Keratinocyte (primary cell): ENCODE results near the gene XK. TPM values are rescaled to one million over a fixed set of nuclear protein-coding genes. Genes with fewer than 3 reads are reported as not detected.

Experiments used
- DNase-seq: peaks from one replicate; pipeline ENCODE4 v3.0.0-alpha.2; 2011; ENCODE audit warnings: low read depth, missing footprints, low spot score
- FAIRE-seq: peaks from 2 replicates; lab custom pipeline; 2011; peaks lifted over from hg19 to GRCh38; lab: Jason Lieb, UNC
- H2AFZ ChIP-seq: 2 replicates; pipeline ENCODE4 v1.6.0; 2012; ENCODE audit warnings: low read length, control low read depth, inconsistent platforms; ENCODE audit not compliant: control insufficient read depth
- H3K27ac ChIP-seq: 2 replicates; pipeline ENCODE4 v1.5.1; 2011; ENCODE audit warnings: low read length; ENCODE audit not compliant: control insufficient read depth, insufficient read depth
- H3K27me3 ChIP-seq: 3 replicates; pipeline ENCODE4 v1.6.0; 2011; ENCODE audit warnings: low read length; ENCODE audit not compliant: control insufficient read depth, insufficient read depth; ENCODE audit errors: extremely low read depth
- H3K36me3 ChIP-seq, 2 experiments: 2 replicates in 1 of 2; 3 replicates in 1 of 2; pipeline ENCODE4 v1.5.1; 2011; ENCODE audit warnings: low read length in 2 of 2, mild to moderate bottlenecking in 1 of 2; ENCODE audit not compliant: control insufficient read depth in 2 of 2, insufficient read depth in 2 of 2; ENCODE audit errors: extremely low read depth in 1 of 2
- H3K4me1 ChIP-seq: 3 replicates; pipeline ENCODE4 v1.5.1; 2011; ENCODE audit warnings: low read length; ENCODE audit not compliant: control insufficient read depth, insufficient read depth; ENCODE audit errors: extremely low read depth
- H3K4me2 ChIP-seq: 3 replicates; pipeline ENCODE4 v1.6.0; 2011; ENCODE audit warnings: low read depth, low read length; ENCODE audit not compliant: control insufficient read depth, insufficient read depth; ENCODE audit errors: extremely low read depth
- H3K4me3 ChIP-seq, 3 experiments: fragments of 200-600 bp in 1 of 3; sonication (generic) in 1 of 3; 2 replicates in 2 of 3; 3 replicates in 1 of 3; pipeline ENCODE4 v1.5.1; 2011 to 2016; ENCODE audit warnings: low read length in 3 of 3, mild to moderate bottlenecking in 3 of 3, control low read depth in 2 of 3, inconsistent platforms in 1 of 3, low read depth in 1 of 3, mixed read lengths in 1 of 3, mixed run types in 1 of 3, moderate library complexity in 1 of 3; ENCODE audit not compliant: control insufficient read depth in 2 of 3, insufficient read depth in 2 of 3; ENCODE audit errors: extremely low read depth in 1 of 3
- H3K79me2 ChIP-seq: 2 replicates; pipeline ENCODE4 v1.6.0; 2012; ENCODE audit warnings: low read length; ENCODE audit not compliant: control insufficient read depth, insufficient read depth
- H3K9ac ChIP-seq: 3 replicates; pipeline ENCODE4 v1.6.0; 2011; ENCODE audit warnings: low read length; ENCODE audit not compliant: control insufficient read depth, insufficient read depth; ENCODE audit errors: extremely low read depth
- H3K9me1 ChIP-seq: 3 replicates; pipeline ENCODE4 v1.6.0; 2011; ENCODE audit warnings: low read length; ENCODE audit not compliant: control insufficient read depth, insufficient read depth; ENCODE audit errors: extremely low read depth
- H3K9me3 ChIP-seq: 2 replicates; pipeline ENCODE4 v1.5.1; 2012; ENCODE audit warnings: low read depth, low read length; ENCODE audit not compliant: control insufficient read depth
- H4K20me1 ChIP-seq: 3 replicates; pipeline ENCODE4 v1.6.0; 2011; ENCODE audit warnings: low read length; ENCODE audit not compliant: control insufficient read depth, insufficient read depth; ENCODE audit errors: extremely low read depth
- EZH2 ChIP-seq: IDR thresholded peaks from one replicate; pipeline ENCODE4 v1.6.1; 2012; ENCODE audit warnings: inconsistent platforms, mild to moderate bottlenecking, low read length, moderate library complexity
- dilution Hi-C: fragments of 300-500 bp; cut with MboI; formaldehyde crosslinking; loops from one replicate; pipeline ENCODE4 v1.7.0; 2020; ENCODE audit warnings: low sequenced_read_pairs; ENCODE audit not compliant: extremely low pct_ligation_motif_present
- polyA plus RNA-seq, 5 experiments: library from polyadenylated mRNA; depleted of rRNA in 3 of 5; stranded (reverse) in 3 of 5; stranded (forward) in 1 of 5; unstranded in 1 of 5; fragments of >200 nt; gene quantifications; 1 replicate in 1 of 5; 2 replicates in 3 of 5; 3 replicates in 1 of 5; pipeline versions ENCODE4 v1.2.1 to v1.2.3, GENCODE V29; 2011 to 2012; ENCODE audit warnings: missing spikeins in 2 of 5, low read depth in 1 of 5, low replicate concordance in 1 of 5
- TF ChIP-seq, protein P1 (sequence below), 3 experiments: IDR thresholded peaks in 1 of 3; conservative IDR thresholded peaks in 1 of 3; optimal IDR thresholded peaks in 1 of 3; 2 replicates in 2 of 3; 3 replicates in 1 of 3; pipeline versions ENCODE3 to v1.5.1; 2011; ENCODE audit warnings: low read length in 3 of 3, mild to moderate bottlenecking in 3 of 3, moderate library complexity in 2 of 3, control low read depth in 1 of 3, inconsistent platforms in 1 of 3; ENCODE audit not compliant: insufficient read depth in 2 of 3; ENCODE audit errors: extremely low read depth in 1 of 3

The XK gene
- polyA plus RNA-seq, 1 donor (not counting 4 experiments of a cell fraction or from before 2014, with no cell fraction given): 0.17 TPM

DNA sequence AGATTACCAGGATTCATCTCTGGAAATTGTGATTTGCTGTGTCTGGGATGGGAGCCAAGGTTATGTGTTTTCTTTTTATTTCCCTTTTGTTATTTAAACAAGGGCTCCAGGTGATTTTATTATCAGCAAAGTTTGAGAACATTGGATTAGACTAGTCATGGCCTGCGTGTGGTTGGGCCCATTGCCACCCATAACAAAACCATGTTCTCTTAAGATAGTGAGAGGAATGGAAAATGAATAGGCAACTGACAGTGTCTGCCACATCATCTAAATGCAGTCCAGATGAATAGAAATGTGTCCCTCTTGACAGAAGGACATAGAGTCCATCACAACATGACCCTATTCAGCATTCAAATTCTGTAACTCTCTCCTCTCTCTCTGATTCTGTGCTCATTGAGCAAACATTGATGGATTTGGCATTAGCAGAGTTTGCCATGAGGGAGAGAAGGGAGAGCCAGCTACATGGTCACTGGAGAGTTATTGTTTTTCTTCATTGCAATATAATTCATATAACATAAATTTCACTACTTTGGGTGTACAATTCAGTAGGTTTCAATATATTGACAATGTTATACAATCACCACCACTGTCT, 11.7 kb downstream of the XK start:
- no peaks in the 10 kb centered on the region for H4K20me1 ChIP-seq
- FAIRE-seq: peak; percentile 57

DNA sequence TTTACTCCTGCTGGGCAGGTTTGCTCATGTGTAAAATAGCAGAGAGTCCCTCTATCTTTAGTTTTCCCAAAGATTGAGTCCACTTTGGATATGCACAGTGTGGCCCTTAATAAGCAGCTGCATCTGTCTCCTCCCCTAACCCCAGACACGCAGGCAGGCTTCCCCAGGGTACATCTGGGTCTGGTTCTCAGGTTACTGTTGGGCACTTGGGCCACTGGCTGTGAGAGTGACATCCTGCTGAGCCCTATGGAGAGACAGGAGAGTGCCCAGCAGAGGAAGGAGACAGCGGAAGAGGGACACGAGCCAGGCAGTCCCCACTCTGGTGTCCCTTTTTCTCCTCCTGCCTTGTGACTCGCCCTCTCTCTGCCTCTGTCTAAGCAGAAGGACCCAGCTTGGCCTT, 16.0 kb downstream of the XK start:
- no peak for TF ChIP-seq EZH2
- TF ChIP-seq, protein P1, sequence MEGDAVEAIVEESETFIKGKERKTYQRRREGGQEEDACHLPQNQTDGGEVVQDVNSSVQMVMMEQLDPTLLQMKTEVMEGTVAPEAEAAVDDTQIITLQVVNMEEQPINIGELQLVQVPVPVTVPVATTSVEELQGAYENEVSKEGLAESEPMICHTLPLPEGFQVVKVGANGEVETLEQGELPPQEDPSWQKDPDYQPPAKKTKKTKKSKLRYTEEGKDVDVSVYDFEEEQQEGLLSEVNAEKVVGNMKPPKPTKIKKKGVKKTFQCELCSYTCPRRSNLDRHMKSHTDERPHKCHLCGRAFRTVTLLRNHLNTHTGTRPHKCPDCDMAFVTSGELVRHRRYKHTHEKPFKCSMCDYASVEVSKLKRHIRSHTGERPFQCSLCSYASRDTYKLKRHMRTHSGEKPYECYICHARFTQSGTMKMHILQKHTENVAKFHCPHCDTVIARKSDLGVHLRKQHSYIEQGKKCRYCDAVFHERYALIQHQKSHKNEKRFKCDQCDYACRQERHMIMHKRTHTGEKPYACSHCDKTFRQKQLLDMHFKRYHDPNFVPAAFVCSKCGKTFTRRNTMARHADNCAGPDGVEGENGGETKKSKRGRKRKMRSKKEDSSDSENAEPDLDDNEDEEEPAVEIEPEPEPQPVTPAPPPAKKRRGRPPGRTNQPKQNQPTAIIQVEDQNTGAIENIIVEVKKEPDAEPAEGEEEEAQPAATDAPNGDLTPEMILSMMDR (optimal IDR thresholded peaks at IDR 0.05 in 1 of 3, IDR thresholded peaks at IDR 0.05 in 1 of 3, conservative IDR thresholded peaks at IDR 0.05 in 1 of 3; ENCODE audit: extremely low read depth in 1 of 3, insufficient read depth in 2 of 3, low read length in 3 of 3): no peak
- H3K4me2 ChIP-seq: no peak overlapping the region

More for the DNA sequence above, 11.7 kb downstream of the XK start:
- no peaks in the 10 kb centered on the region for H3K4me1 ChIP-seq
- TF ChIP-seq EZH2: no peak
- TF ChIP-seq, protein P1 (optimal IDR thresholded peaks at IDR 0.05 in 1 of 3, IDR thresholded peaks at IDR 0.05 in 1 of 3, conservative IDR thresholded peaks at IDR 0.05 in 1 of 3; ENCODE audit: extremely low read depth in 1 of 3, insufficient read depth in 2 of 3, low read length in 3 of 3): no peak
- no peaks in the 10 kb centered on the region for H3K36me3 ChIP-seq
- H3K9ac ChIP-seq: no peak overlapping the region
- DNase-seq: no peak
- H3K27ac ChIP-seq: no peak overlapping the region
- H3K4me3 ChIP-seq: no peak overlapping the region
- no peak overlapping the region for H3K4me2 ChIP-seq
- H3K27me3 ChIP-seq: no peaks in the 10 kb centered on the region
- no peaks in the 10 kb centered on the region for H3K9me1 ChIP-seq
- no peaks in the 10 kb centered on the region for H3K9me3 ChIP-seq
- no peaks in the 10 kb centered on the region for H3K79me2 ChIP-seq
- no peak overlapping the region for H2AFZ ChIP-seq
- dilution Hi-C loops: no loop called here

More for the DNA sequence above, 16.0 kb downstream of the XK start:
- no peaks in the 10 kb centered on the region for H3K4me1 ChIP-seq
- no peak for FAIRE-seq
- no peak overlapping the region for H2AFZ ChIP-seq
- no peaks in the 10 kb centered on the region for H4K20me1 ChIP-seq
- H3K9me1 ChIP-seq: no peaks in the 10 kb centered on the region
- H3K27ac ChIP-seq: no peak overlapping the region
- no peaks in the 10 kb centered on the region for H3K27me3 ChIP-seq
- H3K79me2 ChIP-seq: no peaks in the 10 kb centered on the region
- H3K9me3 ChIP-seq: no peaks in the 10 kb centered on the region
- DNase-seq: no peak
- H3K4me3 ChIP-seq: no peak overlapping the region
- H3K36me3 ChIP-seq: no peaks in the 10 kb centered on the region
- no peak overlapping the region for H3K9ac ChIP-seq
- dilution Hi-C loops: no loop called here
